Spinal cord (tissue), 10 donors: ENCODE data around the gene CPTP. TPM values are rescaled to one million over a fixed set of nuclear protein-coding genes. Genes with fewer than 3 reads are reported as not detected.
"Not testable (repeated sequence)": the region's sequence is repeated elsewhere in the genome, so short reads cannot be mapped to it uniquely, and the experiment has no call there.

Experiments used
- DNase-seq, 6 donors: peaks; one replicate each; pipeline versions ENCODE4 v3.0.0 to v3.0.0-alpha.2; 2013 to 2015; ENCODE audit warnings: low spot score in 6 of 6, low read depth in 4 of 6
- H3K27ac ChIP-seq: one replicate; pipeline ENCODE4 v1.5.1; 2013; ENCODE audit warnings: low read depth, low read length, control low read depth
- H3K27me3 ChIP-seq: one replicate; pipeline ENCODE4 v1.6.1; 2013; ENCODE audit warnings: low read length; ENCODE audit not compliant: control insufficient read depth, insufficient read depth
- H3K36me3 ChIP-seq: one replicate; pipeline ENCODE4 v1.6.1; 2013; ENCODE audit warnings: low read length; ENCODE audit not compliant: control insufficient read depth, insufficient read depth
- H3K4me1 ChIP-seq: one replicate; pipeline ENCODE4 v1.6.1; 2013; ENCODE audit warnings: low read length; ENCODE audit not compliant: control insufficient read depth, insufficient read depth
- H3K4me3 ChIP-seq: one replicate; pipeline ENCODE4 v1.5.1; 2013; ENCODE audit warnings: low read depth, low read length, control low read depth
- H3K9me3 ChIP-seq: one replicate; pipeline ENCODE4 v1.6.1; 2013; ENCODE audit warnings: low read length; ENCODE audit not compliant: control insufficient read depth, insufficient read depth
- WGBS: methylation state at CpG from one replicate; pipeline ENCODE4 v1.1.5; 2013; ENCODE audit warnings: missing lambda C conversion rate; ENCODE audit not compliant: insufficient coverage; 5-methylcytosine and 5-hydroxymethylcytosine counted together
- polyA plus RNA-seq, 2 donors: library from polyadenylated mRNA; unstranded; fragments of 120-200 nt; gene quantifications; one replicate each; pipeline ENCODE4 v1.2.1, GENCODE V29; 2013; ENCODE audit not compliant: insufficient read length in 2 of 2
- total RNA-seq, 2 donors: library from RNA; depleted of rRNA in 1 of 2; stranded (reverse); fragments of 120-200 nt in 1 of 2; fragments of >200 nt in 1 of 2; gene quantifications; one replicate each; pipeline versions ENCODE4 v1.2.3 to v1.2.4, GENCODE V29; 2013 to 2014
- donor health status: healthy.

Gene CPTP
- total and polyA plus RNA-seq, 4 donors, result 9.6 to 32.0 (median 25.3) TPM

DNA sequence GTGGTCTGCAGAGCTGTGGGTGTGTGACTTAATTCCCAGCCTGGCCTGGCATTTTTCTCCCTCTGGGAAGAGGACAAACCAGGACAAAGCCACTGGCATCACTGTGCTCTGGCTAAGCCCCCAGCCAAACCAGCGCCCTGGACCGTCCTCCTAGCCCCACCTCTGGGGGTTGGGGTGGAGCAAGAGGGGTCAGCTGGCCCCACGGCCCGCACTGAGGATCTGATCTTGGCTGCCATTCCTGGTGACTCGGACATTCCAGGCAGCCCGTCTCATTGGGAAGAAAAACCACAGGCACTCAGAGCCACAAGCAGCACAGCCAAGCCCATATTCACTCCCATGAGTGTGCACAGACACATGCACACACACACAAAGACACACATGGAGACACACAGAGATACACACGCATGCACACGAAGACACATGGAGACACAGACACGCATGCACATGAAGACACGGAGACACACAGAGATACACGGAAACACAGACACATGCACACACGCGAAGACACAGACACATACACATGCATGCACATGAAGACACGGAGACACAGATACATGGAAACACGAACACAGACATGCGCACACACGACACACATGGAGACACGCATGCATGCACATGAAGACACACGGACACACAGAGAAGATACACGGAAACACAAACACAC lies 36.0 kb downstream of the CPTP start:
- H3K36me3 ChIP-seq, result peaks cover 2% of the 10 kb centered on the region
- peaks cover 61% of the 10 kb centered on the region for H3K4me1 ChIP-seq
- peaks cover 11% of the 10 kb centered on the region for H3K27me3 ChIP-seq
- DNase-seq, result no peak
- WGBS, result 70% methylated on average over 20 of the region's 20 CpGs
- H3K27ac ChIP-seq, result peak overlapping the region; percentile 91
- H3K9me3 ChIP-seq, result no peaks in the 10 kb centered on the region
- no peak overlapping the region for H3K4me3 ChIP-seq

DNA sequence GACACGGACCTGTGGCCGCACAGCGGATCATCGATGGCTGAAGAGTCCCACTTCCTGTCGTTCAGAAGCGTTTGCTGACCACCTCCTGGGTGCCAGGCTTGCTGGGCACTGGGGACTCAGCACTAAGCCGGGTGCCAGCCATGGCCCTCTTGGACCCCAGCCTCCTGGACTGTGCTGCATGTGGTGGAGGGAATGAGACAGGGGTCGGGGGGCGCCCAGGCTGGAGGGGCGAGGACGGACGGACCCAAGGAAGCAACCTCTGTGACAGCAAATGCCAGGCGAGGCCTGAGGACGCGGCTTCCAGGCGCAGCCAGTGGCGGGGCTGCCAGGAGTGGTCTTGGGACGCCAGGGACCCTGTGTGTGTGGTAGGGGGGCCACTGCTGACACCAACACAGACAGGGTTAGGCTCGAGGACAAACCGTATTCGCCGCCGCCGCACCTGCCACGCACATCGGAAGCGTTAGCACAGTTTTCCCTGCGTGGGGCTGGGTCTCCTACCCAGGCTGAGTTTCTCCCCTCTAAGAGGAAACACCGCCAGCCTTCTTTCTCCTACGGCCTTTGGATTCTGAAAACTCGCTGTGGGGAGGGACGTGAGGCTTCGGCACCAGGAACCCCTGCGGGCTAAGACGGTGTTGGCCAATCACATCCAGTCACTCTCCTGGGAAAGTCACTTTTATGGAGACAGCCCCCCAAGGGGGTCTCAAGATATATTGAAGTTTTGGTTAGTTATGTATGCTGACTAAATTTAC lies 36.8 kb downstream of the CPTP start:
- H3K4me3 ChIP-seq, result peak overlapping the region; percentile 16
- H3K27me3 ChIP-seq, result peaks cover 11% of the 10 kb centered on the region
- peak overlapping the region; percentile 91 for H3K27ac ChIP-seq
- peaks cover 56% of the 10 kb centered on the region for H3K4me1 ChIP-seq
- 62% methylated on average over 26 of the region's 35 CpGs for WGBS
- no peaks in the 10 kb centered on the region for H3K9me3 ChIP-seq
- peak in 1 of 6 donors; percentile 39 for DNase-seq
- H3K36me3 ChIP-seq, result peaks cover 2% of the 10 kb centered on the region

DNA sequence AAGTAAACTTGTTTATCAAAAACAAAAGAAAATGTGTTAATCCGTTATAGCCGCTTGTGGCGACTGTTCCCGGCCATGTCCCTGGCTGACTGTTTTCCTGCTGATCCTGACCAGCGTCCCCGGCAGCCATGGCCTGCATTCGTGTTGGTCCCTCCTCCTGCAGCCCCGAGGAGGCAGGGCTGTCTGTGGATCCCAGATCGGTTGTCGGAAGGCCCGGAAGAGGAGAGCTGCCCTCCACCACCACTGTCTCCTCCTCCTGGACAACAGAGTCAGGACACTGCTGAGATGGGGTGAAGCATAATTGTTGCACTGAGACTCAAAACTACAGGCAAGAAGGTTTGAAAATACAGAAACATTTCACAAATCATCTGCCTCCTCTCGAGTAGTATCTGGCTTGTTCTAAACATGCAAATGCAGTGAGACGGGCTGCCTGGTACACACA lies 37.4 kb downstream of the CPTP start:
- peak in 2 of 6 donors; percentile 39 to 65 for DNase-seq
- no peaks in the 10 kb centered on the region for H3K36me3 ChIP-seq
- H3K4me3 ChIP-seq, result peak overlapping the region; percentile 16
- peak overlapping the region; percentile 91 for H3K27ac ChIP-seq
- peaks cover 7% of the 10 kb centered on the region for H3K27me3 ChIP-seq
- peaks cover 52% of the 10 kb centered on the region for H3K4me1 ChIP-seq
- no peaks in the 10 kb centered on the region for H3K9me3 ChIP-seq
- 31% methylated on average over 9 of the region's 13 CpGs for WGBS

DNA sequence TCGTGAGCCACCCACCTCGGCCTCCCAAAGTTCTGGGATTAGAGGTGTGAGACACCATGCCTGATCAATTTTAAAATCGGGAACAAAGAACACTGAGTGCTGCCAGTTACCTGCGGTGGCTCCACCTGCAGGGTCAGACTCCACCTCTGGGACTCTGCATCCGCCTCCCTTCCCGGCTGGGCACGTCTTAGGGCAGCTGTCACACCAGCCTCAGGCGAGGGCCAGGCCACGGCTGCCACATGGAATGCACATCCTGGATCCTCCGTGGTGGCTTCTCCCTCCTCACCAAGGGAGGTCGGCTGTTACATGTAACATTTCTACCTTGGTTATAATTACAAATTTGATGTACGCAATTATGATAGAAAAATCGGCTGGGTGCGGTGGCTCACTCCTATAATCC lies 39.7 kb downstream of the CPTP start:
- Histone ChIP-seq H3K4me3 (no peak overlapping the region), H3K36me3 (no peaks in the 10 kb centered on the region), H3K4me1 (peaks cover 29% of the 10 kb centered on the region), H3K9me3 (no peaks in the 10 kb centered on the region), H3K27ac (no peak overlapping the region), H3K27me3 (no peaks in the 10 kb centered on the region)
- WGBS, result 74% methylated on average over 9 of the region's 14 CpGs
- no peak for DNase-seq

DNA sequence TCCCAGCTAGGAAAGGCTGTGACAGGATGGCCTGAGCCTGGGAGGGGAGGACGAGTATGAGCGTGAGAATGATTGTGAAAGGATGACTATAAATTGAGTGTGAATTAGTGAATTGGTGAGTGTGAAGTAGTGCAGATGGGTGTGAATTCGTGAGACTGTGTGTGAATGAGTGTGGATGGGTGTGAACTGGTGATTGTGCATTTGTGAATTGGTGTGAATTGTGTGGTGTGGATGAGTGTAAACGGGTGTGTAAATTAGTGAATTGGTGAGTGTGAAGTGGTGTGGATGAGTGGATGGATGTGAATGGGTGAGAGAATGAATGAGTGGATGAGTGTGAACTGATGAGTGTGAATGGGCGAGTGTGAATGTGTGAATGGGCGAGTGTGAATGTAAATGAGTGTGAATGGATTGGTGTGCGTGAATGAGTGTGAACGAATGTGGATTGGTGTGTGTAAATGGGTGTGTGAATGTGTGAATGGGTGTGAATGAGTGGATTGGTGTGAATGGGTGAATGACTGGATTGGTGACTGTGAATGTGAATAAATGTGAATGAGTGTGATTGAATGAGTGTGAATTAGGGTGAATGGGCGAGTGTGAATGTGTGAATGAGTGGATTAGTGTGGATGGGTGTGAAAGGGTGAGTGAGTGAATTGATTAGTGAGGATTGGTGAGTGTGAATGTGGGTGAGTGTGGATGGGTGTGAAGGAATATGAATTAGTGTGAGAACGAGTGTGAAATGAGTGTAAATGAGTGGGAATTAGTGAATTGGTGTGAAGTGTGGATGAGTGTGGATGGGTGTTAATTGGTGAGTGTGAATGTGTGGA lies 41.5 kb downstream of the CPTP start:
- Histone ChIP-seq H3K9me3 (no peaks in the 10 kb centered on the region), H3K27me3 (no peaks in the 10 kb centered on the region), H3K36me3 (peaks cover 8% of the 10 kb centered on the region), H3K4me1 (peaks cover 14% of the 10 kb centered on the region), H3K27ac (no peak overlapping the region), H3K4me3 (no peak overlapping the region)
- no peak for DNase-seq
- WGBS, result 87% methylated on average over 10 of the region's 10 CpGs

DNA sequence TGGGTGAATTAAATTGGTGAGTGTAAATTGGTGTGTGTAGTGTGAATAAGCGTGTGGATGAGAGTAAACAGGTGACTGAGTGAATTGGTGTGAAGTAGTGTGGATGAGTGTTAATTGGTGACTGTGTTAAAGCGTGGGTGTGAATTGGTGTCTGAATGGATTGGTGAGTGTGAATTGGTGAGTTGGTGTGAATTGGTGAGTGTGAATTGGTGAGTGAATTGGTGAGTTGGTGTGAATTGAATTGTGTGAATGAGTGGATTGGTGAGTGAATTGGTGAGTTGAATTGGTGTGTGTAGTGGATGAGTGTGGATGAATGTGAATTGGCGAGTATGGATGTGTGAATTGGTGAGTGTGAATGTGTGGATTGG lies 42.1 kb downstream of the CPTP start:
- WGBS, result 93% methylated on average over 3 of the region's 3 CpGs
- no peaks in the 10 kb centered on the region for H3K9me3 ChIP-seq

DNA sequence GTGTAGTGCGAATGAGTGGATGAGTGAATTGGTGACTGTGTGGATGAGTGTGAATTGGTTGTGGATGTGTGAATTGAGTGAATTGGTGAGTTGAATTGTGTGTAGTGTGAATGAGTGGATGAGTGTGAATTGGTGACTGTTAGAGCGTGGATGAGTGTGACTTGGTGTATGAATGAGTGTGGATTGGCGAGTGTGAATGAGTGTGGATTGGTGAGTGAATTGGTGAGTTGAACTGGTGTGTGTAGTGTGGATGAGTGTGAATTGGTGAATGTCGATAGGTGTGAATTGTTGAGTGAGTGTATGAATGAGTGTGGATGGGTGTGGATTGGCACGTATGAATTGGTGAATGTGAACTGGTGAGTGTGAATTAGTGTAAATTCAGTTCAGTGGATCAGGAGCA lies 42.7 kb downstream of the CPTP start:
- H3K27ac ChIP-seq, result no peak overlapping the region
- no peak for DNase-seq
- H3K9me3 ChIP-seq, result no peaks in the 10 kb centered on the region
- no peak overlapping the region for H3K4me3 ChIP-seq
- H3K36me3 ChIP-seq, result peaks cover 20% of the 10 kb centered on the region
- no peaks in the 10 kb centered on the region for H3K27me3 ChIP-seq
- 96% methylated on average over 5 of the region's 5 CpGs for WGBS
- peaks cover 10% of the 10 kb centered on the region for H3K4me1 ChIP-seq

More for the DNA sequence above, 42.1 kb downstream of the CPTP start:
- no peak for DNase-seq
- H3K27me3 ChIP-seq, result no peaks in the 10 kb centered on the region
- H3K36me3 ChIP-seq, result peaks cover 14% of the 10 kb centered on the region
- H3K4me3 ChIP-seq, result no peak overlapping the region
- H3K4me1 ChIP-seq, result peaks cover 10% of the 10 kb centered on the region
- H3K27ac ChIP-seq, result no peak overlapping the region

DNA sequence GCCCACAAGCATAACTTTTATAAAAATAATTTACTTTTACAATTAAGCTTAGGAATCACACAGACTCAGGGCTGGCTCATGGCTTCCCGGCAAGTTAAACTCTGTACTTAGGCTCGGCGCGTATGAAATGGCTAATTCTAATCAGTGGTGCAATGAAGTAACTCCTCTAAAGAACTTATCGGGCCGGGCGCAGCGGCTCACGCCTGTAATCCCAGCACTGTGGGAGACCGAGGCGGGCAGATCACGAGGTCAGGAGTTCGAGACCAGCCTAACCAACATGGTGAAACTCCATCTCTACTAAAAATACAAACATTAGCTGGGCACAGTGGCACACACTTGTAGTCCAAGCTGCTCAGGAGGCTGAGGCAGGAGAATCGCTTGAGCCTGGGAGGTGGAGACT lies 45.5 kb downstream of the CPTP start:
- WGBS, result 98% methylated on average over 14 of the region's 14 CpGs
- not testable (repeated sequence) for DNase-seq

DNA sequence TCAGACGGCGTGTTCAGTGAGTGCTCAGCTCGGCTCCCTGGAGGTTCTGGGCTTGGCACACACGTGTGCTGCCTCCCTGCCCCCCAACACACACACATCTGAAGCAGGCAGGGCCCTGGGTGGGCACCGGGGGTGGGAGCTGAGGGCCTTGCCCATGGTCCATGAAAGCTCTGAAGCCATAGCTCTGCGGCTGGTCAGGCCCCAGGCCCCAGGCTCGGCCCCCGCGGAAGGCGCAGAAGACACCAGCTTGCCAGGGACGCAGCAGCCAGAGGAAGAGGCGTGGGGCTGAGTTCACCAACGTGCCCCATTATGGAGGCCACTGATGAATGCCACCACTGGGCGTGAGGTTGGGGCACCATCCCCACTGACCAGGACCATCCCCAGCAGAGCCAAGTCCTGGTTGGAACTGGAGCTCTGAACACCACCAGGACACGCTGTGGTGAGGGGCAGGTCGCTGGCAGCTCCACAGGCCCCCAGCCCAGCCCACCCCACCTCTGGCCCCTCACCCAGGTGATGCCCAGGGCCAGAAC lies 46.2 kb downstream of the CPTP start:
- Histone ChIP-seq H3K27me3 (no peaks in the 10 kb centered on the region), H3K9me3 (no peaks in the 10 kb centered on the region), H3K4me3 (no peak overlapping the region), H3K36me3 (peaks cover 44% of the 10 kb centered on the region), H3K4me1 (peaks cover 34% of the 10 kb centered on the region), H3K27ac (no peak overlapping the region)
- no peak for DNase-seq
- 93% methylated on average over 15 of the region's 16 CpGs for WGBS

More for the DNA sequence above, 45.5 kb downstream of the CPTP start:
- H3K4me1 ChIP-seq, result peaks cover 31% of the 10 kb centered on the region
- H3K27ac ChIP-seq, H3K9me3 ChIP-seq, H3K4me3 ChIP-seq, H3K27me3 ChIP-seq: not testable (repeated sequence)
- H3K36me3 ChIP-seq, result peaks cover 44% of the 10 kb centered on the region
